Measurements from ENCODE around the gene YKT6. TPM values are rescaled to one million over a fixed set of nuclear protein-coding genes. Genes with fewer than 3 reads are reported as not detected.

Gene YKT6
- total RNA-seq, 1 donor from 2014 or later: 131 TPM

DNA sequence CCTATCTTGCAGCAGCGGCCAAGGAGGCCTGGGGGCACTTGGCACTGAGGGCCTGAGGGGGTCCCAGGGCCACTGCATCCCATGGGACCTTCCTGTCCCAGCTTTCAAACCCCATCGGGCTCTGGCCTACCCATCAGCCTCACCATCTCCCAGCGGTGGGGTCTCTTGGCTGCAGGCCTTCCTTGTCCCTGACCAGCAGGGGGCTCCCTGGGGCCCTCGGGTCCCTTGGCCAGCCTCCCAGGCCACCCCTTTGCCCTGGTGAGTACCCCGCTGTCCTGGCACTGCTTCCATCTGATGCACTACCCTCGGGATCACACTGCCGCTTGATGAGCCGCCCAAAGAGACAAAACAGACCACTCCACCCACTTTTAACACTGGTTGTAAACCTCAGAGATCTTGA, 43.5 kb downstream of the YKT6 start:
- no peak overlapping the region for H3K27ac Mint-ChIP-seq (ENCODE audit: unreplicated experiment)
- no peaks in the 10 kb centered on the region for H3K27me3 Mint-ChIP-seq (ENCODE audit: low read depth)
- no peaks in the 10 kb centered on the region for H3K4me1 Mint-ChIP-seq (ENCODE audit: low read depth)
- no peak overlapping the region for H3K4me3 Mint-ChIP-seq (ENCODE audit: unreplicated experiment)
- TF ChIP-seq CTCF (IDR thresholded peaks at IDR 0.05): peak; percentile 72
- DNase-seq (ENCODE audit: low spot score): no peak
- no peaks in the 10 kb centered on the region for H3K36me3 Mint-ChIP-seq (ENCODE audit: low read depth)
- no peaks in the 10 kb centered on the region for H3K9me3 Mint-ChIP-seq (ENCODE audit: low read depth)

DNA sequence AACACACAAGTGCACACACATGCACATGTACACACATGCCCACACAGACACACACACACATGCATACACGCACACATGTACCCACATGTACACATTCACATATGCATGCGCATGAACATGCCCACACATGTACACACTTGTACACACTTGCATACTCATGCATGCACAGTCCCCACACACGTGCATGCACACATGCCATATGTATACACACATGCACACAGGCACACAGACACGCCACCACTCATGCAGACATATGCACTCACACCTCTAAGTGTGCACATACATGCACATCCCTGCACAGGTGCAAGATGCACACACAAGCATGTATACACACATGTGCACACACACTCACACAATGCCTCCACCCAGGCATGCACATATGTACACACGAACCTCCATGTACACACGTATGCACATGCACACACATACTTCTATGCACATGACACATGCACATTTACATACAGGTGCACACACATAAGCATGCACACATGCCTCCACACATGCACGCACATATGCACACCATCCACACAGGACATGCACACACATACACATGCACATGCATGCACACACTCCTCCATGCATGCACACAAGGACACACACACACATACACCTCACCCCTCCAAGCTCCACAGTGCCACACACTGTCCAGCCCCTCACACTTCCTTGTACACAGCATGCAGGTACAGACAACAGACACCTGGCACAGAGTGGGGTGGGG, 45.8 kb downstream of the YKT6 start:
- H3K27me3 Mint-ChIP-seq (ENCODE audit: low read depth): no peaks in the 10 kb centered on the region
- DNase-seq (ENCODE audit: low spot score): no peak
- H3K9me3 Mint-ChIP-seq (ENCODE audit: low read depth): no peaks in the 10 kb centered on the region
- H3K4me1 Mint-ChIP-seq (ENCODE audit: low read depth): no peaks in the 10 kb centered on the region
- H3K36me3 Mint-ChIP-seq (ENCODE audit: low read depth): no peaks in the 10 kb centered on the region
- H3K27ac Mint-ChIP-seq (ENCODE audit: unreplicated experiment): no peak overlapping the region
- no peak overlapping the region for H3K4me3 Mint-ChIP-seq (ENCODE audit: unreplicated experiment)
- TF ChIP-seq CTCF (IDR thresholded peaks at IDR 0.05): no peak

DNA sequence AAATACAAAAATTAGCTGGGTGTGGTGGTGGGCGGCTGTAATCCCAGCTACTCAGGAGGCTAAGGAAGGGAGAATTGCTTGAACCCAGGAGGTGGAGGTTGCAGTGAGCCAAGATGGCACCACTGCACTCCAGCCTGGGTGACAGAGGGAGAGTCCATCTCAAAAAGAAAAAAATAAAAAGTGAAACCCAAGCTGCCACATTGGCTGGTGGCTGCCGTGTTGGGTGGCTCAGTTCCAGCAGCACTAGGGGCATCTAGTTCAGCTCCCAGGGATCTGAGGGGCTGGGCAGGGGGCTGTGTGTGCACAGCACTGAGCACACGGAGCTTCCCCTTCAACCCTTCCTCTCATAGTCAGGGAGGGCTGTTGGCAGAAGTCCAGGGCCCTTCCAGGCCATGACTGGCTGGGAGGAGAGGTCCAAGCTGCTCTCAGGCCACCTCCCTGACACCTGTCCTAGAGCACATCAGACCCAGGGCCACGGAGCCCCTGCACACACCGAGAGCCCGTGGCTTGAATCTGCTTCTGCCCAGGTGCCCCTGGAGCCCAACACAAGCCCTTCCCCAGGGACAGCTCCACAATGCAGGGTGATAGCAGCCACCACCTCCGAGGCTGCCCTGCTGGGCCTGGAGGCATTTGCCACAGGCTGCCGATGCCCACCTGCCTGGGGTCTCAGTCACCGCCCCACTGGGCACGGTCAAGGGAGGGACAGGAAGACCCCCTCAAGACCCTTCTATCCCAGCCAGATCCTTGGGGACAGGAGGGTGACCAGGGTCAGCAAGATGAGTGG, 47.3 kb downstream of the YKT6 start:
- DNase-seq (ENCODE audit: low spot score): no peak
- TF ChIP-seq CTCF (IDR thresholded peaks at IDR 0.05): no peak
- no peaks in the 10 kb centered on the region for H3K36me3 Mint-ChIP-seq (ENCODE audit: low read depth)
- no peaks in the 10 kb centered on the region for H3K4me1 Mint-ChIP-seq (ENCODE audit: low read depth)
- H3K9me3 Mint-ChIP-seq (ENCODE audit: low read depth): no peaks in the 10 kb centered on the region
- H3K27ac Mint-ChIP-seq (ENCODE audit: unreplicated experiment): no peak overlapping the region
- no peak overlapping the region for H3K4me3 Mint-ChIP-seq (ENCODE audit: unreplicated experiment)
- no peaks in the 10 kb centered on the region for H3K27me3 Mint-ChIP-seq (ENCODE audit: low read depth)

DNA sequence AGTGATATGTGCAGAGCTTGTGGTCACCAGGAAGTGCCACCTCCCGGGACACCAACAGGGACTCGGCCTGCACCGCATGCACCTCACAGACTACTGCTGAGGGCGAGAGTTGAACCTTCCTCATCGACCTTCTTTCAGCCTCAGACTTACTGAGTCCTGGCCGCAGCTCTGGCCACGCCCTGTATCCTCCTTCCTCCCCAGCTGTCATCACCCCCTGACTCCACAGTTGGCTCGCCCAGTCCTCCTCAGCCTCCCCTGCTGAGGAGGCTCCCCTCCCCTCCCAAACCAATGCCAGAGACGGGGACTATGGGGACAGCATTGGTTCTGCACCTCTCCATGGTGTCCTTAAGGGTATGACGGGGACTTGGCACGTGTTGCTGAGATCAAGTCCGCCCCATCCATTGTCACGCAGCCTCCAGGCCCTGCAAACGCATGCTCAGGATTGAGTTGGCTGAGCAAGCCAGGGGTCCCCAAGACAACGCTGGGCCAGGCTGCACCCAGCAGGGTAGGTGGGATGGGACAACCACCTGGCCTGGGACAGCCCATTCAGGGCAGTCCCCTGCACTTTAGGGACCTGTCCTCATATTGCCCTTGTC, 49.0 kb downstream of the YKT6 start:
- Mint-ChIP-seq H3K27me3 (ENCODE audit: low read depth) (no peaks in the 10 kb centered on the region), H3K36me3 (ENCODE audit: low read depth) (no peaks in the 10 kb centered on the region), H3K27ac (ENCODE audit: unreplicated experiment) (no peak overlapping the region), H3K9me3 (ENCODE audit: low read depth) (no peaks in the 10 kb centered on the region), H3K4me3 (ENCODE audit: unreplicated experiment) (no peak overlapping the region), H3K4me1 (ENCODE audit: low read depth) (no peaks in the 10 kb centered on the region)
- TF ChIP-seq CTCF (IDR thresholded peaks at IDR 0.05): no peak
- DNase-seq (ENCODE audit: low spot score): no peak

DNA sequence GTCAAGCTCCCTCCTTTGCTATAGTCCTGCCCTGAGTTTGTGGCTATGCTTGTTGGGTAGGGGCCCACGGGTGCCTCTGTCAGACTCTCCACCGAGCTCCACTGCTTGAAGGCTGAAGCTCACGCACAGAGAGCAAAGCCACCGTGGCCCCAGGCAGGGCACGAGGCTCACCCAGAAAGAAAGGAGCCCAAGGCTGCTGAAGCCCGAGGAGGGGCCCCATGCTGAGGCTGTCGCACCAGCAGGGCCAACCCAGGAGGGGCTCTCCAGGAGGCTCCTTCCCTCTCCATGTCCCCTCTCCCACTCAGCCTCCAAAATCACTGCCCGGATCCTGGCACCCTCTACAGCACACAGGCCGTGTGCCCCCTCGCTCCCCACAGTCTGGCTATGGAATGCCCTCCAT, 50.5 kb downstream of the YKT6 start:
- Mint-ChIP-seq H3K27me3 (ENCODE audit: low read depth) (no peaks in the 10 kb centered on the region), H3K4me3 (ENCODE audit: unreplicated experiment) (no peak overlapping the region), H3K4me1 (ENCODE audit: low read depth) (no peaks in the 10 kb centered on the region), H3K9me3 (ENCODE audit: low read depth) (no peaks in the 10 kb centered on the region), H3K36me3 (ENCODE audit: low read depth) (no peaks in the 10 kb centered on the region), H3K27ac (ENCODE audit: unreplicated experiment) (no peak overlapping the region)
- no peak for DNase-seq (ENCODE audit: low spot score)
- no peak for TF ChIP-seq CTCF (IDR thresholded peaks at IDR 0.05)
